Islet of Langerhans (tissue), 1 donor: ENCODE results near the gene PTP4A2.

Source experiments
- FAIRE-seq: peaks from one replicate; lab custom pipeline; 2011; peaks lifted over from hg19 to GRCh38; lab: Jason Lieb, UNC

The PTP4A2 gene

GRCh38 chr1:31859044-31859443 is 79.1 kb downstream of the PTP4A2 start:
- FAIRE-seq, result no peak

- no peak for FAIRE-seq
These were observed 80.3 kb downstream of the PTP4A2 start for GRCh38 chr1:31857863-31858262.
